CD4-positive, alpha-beta T cell treated with Interleukin-4 for 1 hour (primary cell): ENCODE results near the gene TTC29.
"Not testable (repeated sequence)": the region's sequence is repeated elsewhere in the genome, so short reads cannot be mapped to it uniquely, and the experiment has no call there.

Experiments used
- DNase-seq, 2 donors: peaks; one replicate each; pipeline ENCODE4 v3.0.0-alpha.2; 2020 to 2022

The TTC29 gene

DNA sequence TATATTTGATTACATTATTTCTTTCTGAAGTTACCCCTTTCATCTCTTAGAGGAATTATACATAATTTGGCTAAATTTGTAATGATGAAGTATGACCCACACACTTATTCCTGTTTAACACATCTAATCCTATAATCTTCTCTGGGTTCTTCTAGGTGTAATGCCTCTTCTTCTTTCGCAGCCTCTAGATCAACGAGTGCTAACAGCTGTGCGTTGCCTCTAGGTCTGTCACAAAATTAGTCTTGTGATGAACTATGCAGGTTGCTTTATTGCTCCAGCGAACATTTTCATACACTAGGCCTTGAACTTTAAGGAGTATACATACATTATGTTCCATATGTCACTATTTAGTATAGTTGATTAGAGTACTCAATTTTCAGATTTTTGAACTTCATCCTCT, 89.9 kb downstream of the TTC29 start:
- no peak for DNase-seq

DNA sequence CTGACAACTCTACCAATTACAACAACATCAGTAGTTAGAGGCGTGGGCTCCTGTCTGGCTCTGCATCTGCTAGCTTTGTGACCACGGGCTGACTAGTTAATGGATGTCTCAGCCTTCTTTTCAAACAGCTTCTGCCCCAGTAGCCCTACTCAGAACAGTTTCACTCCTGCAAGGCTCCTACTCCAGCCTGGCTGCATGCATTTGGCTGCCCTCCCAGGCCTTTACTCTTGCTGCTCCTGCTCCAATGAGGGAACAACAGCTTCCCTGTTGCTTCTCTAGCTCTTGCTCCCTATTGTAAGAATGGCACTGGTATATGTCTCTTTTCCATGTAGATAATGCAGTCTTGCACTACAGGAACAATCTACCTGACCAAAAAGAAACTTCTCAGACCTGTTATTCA, 93.3 kb downstream of the TTC29 start:
- no peak for DNase-seq

DNA sequence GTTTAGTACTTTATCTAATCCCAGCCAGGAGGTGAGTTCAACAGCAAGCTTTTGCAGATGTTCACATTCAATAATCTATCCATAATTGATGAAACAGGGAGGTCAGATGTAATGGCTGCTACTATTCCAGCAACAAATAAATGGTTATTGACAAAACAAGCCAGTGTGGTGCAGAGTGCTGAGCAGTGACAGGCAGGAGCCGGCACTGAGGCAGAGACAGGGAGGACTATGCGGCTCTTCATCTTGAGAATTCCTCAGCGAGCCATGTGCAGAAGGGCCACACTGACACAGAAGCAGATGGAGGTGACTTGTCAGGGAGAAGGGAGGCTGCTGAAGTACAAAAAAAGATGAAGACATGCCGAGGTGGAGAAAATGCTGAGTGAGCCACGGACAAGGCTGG, 98.3 kb downstream of the TTC29 start:
- DNase-seq = no peak

DNA sequence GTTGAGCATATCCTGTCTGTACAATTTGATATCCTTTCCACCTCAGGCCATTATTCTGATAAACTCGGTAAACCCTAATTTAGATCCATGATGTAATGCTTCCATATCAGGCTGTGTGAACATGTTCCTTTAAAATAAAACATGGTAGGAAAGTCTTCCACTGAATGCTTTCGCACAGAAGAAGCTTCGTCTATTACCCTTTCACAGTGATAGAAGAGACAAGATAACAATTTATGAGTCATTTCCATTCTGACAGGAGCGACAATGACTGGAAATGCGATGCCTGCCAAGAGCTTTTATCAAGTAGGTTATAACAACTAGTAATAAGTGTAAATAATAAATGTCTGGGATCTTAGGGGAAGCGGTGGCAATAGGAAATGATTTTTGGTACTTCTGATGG, 98.8 kb downstream of the TTC29 start:
- DNase-seq = no peak

DNA sequence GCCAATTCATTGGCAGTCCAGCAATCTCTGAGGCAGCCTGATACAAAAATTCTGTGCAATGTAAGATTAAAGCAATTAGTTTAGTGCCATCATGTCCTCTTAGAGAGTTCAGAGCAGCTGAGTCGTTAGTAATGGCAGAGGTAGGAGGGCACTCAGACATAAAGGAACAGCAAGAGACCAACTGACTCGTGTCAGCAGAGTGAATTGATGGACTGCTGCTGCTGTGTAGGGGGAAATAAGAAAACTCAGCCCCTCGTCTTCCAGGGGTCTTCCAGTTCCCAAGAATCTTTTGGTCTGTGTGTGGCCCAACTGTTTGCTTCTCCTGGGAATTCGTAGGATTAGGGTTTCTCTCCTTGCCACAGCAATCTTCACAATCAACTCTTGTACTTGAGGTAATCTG, 100.9 kb downstream of the TTC29 start:
- no peak for DNase-seq

DNA sequence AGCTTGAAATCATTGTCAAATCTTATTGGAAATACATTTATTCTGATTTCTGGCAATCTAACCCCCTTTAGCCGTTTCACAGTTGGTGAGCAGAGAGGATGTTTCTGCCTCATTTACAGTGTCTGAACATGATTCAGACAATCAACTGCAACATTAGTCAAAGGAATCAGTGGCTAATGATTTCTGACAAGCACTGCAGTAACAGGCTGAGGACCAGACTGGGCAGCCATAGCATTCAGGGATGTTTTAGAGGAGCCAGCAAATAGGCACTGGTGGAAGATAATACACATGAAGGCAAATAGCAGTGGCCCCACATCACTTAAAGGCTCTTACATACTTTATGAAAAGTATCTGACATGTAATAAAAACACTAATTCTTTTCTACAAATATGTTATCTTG, 102.8 kb downstream of the TTC29 start:
- no peak for DNase-seq

DNA sequence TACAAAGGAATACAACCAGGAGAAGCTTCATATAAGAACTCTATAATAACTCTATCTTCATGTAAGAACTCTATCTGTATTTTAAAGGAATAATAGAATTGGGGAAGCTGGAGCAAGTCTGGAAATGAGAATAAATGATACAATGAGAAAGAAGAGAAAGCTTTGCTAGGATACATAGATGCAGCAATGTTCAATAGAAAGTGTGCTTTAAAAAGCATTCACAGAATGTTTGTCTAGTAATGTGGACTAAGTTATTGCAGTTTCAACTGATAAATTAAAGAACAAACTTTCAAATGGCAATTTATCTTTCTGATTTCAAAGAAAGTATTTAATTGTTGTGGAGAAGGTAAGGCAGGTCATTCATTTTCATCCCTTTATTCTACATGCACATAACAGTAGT, 104.9 kb downstream of the TTC29 start:
- DNase-seq = no peak

DNA sequence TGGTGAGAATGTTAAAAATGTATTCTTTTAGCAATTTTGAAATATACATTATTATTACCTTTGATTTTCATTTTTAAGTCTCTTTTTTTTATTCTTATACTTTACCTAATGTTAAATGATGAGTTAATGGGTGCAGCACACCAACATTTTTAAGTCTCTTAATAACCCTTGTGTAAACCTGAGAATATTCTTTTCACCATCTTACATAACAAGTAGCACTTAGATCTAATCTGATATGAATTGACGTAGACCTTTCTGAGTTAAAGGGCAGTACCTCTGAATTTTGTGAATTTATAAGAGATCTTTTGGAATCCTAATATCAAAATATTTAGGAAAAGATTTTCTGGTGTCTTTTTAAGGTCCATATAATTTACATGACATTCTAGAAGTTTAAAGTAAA, 110.6 kb downstream of the TTC29 start:
- DNase-seq = no peak

DNA sequence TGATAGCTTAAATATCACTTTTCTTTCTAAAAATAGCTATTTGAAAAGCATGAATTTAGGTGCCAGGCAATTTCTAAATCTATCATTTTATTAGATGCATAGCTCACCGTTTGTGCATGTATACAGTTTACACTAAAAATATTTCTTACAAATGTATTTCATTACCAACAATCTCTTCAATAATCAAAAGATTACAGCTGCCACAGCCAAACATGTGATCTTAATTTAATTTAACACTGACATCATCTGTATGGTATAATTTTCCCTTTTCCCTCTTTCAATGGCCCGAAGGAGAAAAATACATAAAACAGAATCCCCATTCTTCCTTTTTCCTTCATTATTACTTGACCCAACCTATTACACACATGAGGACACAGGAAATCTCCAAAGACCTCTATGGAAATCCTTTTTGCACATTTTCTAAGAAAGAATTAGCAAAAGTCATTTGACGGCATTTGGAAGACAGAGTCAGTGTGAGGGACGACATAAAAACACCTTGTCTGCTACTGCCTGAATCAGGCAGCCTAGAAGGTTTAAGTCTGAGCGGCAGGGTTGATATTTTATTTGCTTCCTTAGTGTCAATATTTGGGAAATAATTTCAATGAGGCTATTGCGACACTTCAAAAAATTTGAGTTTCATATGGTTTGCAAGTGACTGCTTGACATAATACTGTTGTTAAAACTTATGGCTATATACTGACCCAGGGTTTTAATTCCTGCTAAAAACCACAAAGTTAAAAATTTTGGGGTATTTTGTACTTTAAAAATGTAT, 111.2 kb downstream of the TTC29 start:
- DNase-seq = no peak

DNA sequence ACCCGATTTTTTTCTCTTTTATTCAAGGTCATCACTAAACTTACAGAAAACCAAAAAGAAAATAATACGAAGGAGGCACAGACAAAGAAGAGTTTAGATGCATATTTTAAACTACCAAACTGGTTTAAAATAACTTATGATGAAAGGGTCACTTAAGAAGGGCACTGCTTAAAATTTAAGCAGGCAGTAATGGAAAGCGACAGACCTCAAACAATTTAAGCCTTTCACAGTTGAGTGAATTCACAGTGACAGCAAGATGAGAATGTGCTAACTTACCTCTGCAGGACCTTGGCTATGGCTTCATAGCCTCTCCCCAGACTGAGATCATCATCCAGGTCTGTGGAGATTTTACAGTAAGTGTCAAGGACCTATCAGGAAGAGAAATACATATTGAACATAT, 112.1 kb downstream of the TTC29 start:
- DNase-seq = no peak

DNA sequence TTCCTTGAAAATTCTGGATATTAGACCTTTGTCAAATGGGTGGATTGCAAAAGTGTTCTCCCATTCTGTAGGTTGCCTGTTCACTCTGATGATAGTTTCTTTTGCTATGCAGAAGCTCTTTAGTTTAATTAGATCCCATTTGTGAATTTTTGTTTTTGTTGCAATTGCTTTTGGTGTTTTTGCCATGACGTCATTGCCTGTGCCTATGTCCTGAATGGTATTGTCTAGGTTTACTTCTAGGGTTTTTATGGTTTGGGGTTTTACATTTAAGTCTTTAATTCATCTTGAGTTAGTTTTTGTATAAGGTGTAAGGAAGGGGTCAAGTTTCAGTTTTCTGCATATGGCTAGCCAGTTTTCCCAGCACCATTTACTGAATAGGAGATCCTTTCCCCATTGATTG, 122.7 kb downstream of the TTC29 start:
- DNase-seq = not testable (repeated sequence)

DNA sequence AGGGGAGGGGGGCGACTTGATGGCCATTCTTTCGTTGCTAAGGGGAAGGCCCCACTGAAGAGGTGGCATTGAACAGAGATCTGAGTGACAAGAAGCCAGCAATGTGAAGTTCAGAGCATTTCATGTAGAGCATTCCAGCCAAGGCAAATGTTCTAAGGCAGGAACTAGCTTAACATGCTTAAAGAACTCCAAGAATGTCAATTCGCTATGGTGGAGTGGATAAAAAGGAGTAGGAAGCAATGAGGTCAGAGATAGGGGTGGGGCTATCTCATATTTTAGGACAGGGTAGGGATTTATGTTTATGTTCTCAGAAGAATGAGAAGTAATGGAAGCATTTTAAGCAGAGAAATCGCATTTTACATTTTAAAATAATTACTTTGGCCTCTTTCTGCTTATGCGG, 130.9 kb downstream of the TTC29 start:
- no peak for DNase-seq

DNA sequence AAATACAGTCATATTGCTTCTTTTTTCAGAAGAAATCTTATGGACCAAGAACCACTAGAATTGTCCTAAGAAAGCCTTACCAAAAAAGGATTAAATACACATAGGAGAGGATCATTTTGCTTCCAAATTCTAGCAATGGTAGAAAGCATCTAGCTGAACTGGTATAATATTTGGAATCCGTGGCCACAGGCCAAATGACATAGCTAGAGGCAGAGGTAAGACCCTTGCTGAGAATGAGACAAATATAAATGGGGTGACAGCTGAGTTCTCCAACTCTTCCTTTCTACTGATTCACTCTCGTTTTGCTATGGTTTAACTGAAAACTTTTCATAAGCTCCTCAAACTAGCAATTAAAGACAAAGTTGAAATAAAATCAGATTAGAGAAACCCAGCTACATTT, 150.0 kb downstream of the TTC29 start:
- DNase-seq = no peak

DNA sequence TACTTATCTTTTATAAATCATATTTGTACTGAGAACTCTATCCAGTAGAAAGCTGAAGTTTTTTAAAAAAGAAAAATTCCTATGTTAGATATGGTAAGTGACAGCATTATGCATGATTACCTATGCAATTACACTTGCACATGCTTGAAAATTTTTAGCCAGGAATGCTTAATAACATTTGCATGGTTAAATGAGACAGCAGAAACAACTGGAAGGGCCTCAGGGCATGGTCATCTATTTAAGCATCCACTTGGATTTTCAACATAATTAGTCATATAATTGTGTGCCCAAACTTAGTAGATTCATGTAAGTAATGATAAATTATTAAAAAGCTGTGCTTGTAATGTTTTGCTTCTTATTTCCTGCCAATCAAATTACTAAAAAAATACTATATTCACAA, 151.9 kb downstream of the TTC29 start:
- DNase-seq = no peak

DNA sequence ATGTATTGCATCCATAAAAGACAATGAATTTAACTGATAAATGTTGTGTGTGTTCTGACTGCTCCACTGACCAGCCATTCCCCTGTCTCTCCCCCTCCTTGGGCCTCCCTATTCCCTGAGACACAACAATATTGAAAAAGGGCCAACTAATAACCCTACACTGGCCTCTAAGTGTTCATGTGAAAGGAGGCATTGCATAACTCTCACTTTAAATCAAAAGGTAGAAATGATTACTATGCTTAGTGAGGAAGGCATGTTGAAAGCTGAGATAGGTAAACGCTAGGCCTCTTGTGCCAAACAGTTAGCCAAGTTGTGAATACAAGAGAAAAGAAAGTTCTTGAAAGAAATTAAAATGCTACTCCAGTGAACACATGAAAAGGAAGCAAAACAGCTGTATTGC, 154.2 kb downstream of the TTC29 start:
- no peak for DNase-seq

DNA sequence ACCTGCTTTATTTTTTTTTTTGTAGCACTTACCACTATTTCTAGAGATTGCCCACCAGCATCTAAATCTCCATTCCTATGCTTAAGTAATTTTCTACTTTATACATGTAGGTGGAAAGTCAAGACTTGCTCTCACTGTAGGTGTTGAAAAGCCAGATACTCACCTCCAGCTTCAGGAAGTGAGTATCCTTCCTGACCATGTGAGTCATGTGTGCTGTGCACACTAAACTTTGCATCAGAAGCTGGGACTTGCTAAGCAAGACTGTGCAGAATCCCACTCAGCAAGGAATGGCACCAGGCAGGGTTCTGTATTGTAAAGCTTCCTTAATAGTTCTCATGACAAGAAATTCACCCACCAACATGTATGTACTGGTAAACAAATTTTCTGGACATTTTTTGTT, 155.1 kb downstream of the TTC29 start:
- no peak for DNase-seq

DNA sequence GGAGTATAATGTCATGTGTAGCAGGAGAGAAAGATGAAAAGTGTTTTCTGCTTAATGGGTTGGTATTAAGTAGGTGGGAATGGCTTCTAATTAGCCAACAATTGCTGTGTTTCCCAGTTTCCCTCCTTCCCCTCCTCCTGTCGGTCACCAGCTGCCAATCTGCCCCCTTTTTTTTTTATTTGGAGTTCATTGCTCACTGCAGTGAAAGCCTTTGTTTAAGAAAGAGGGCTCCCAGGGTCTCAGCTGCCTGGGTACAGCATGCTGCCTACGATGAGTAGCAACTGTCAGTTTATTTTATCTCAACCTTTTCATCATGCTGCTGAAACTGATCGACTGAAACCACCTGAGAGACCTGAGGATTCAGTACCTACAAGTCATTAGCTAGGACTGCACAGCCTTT, 157.9 kb downstream of the TTC29 start:
- no peak for DNase-seq

DNA sequence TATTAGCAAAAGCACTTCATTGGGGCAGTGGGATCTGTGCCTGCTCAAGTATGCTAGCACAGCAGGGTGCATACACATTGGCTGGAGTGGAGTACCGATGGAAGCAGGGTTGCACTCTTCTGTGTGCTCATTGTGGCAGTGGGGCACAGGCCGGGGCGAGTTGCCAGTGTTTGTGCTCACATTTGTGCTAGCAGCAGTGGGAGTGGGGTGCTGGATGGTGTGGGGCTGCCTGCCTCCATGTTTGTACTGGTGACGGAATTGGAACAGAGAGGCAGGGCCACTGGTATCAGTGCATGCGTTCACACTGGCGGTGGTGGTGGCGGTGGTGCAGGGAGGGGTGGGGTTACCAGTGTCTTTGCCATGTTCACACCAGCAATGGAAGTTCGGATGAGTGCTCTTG, 169.0 kb downstream of the TTC29 start:
- DNase-seq = no peak

DNA sequence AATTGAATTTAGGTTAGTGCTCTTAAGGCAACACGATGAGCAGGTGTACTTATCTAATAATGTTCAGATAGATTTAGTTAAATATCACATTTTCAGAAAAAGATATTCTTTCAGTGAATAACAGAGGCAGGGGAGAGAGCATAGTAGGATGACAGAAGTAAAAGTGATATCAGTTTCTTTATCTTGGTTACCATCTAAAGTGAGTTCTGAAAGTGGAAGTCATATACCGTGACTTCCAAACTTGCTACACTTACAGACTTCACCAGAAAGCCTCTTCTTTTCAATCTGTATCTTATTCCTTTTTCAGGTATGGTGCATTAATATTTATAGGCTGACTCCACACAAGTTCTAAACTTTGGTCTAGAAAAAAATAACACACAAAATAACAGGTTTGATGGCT, 182.1 kb downstream of the TTC29 start:
- DNase-seq = no peak

DNA sequence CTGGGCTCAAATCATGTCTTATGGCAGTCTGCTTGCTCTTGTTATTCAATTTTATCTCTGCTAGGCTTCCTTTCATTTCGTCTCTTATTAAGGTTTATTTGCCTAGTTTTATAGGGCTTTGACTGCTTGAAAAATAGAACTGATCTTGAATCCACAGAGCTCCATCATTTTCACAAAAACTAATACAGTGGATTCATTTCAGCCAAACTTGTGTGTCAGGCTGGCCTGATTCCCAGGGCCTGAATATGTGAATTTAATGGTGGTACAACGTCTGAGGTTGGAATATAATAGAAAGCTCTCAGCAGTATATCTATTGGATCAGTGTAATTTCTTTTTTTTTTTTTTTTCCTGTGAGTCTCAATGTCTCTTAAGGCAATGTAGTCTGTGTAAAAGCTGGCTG, 183.6 kb downstream of the TTC29 start:
- no peak for DNase-seq

DNA sequence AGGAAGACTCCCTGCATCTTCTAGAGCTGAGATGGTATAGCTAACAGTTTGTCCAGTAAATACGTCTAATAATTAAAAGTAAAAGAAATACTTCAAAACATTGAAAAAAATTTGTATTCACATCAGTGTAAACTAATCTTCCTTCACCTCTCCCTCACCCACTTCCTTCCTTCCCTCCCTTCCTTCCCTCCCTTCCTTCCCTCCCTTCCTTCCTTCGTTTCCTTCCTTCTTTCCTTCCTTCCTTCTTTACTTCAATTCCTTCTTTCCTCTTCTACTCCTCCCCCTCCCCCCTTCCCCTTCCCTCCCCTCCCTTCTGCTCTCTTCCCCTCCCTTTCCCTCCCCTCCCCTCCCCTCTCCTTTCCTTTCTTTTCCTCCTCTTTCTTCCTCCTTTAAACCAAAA, 203.2 kb downstream of the TTC29 start:
- no peak for DNase-seq

DNA sequence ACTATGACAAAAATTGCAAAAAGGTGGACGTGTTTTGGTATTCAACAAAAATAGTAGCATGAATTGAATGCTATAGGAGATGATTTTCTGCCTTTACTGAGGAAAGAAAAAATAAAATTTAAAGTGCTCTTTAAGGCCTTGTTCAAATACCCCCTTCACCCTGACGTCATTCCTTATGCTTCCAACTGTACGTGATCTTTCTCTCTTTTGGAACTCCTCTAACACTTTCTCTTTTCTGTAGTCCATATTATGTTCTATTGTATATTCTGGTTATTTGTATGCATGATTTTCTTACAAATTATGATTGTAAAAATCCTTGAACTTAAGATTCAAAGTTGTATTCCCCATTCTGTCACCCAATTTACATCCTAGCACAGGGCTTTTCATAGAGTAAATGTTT, 206.5 kb downstream of the TTC29 start:
- DNase-seq = no peak

DNA sequence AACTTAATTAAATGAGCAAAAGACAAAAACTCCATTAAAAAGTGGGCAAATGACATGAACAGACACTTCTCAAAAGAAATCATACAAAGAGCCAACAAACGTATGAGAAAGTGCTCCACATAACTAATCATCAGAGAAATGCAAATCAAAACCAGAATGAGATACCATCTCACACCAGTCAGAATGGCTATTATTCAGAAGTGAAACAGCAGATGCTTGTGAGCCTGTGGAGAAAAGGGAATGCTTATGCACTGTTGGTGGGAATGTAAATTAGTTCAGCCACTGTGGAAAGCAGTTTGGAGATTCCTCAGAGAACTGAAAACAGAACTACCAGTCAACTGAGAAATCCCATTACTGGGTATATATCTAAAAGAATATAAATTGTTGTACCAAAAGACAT, 222.1 kb downstream of the TTC29 start:
- not testable (repeated sequence) for DNase-seq

DNA sequence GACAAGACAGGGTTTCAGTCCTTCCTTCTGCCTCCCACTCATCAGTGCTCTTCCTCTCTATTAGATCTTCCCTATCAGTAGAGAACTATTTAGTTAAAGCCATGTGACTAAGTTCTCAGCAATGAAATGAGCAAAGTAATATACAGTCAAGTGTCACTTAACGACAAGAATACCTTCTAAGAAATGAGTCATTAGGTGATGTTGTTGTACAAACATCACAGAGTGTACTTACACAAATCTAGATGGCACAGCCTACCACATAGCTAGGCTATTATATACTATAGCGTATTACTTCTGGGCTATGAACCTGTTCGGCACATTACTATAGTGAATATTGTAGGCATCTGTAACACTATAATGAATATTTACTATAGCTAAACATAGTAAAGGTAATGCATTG, 235.7 kb downstream of the TTC29 start:
- no peak for DNase-seq

DNA sequence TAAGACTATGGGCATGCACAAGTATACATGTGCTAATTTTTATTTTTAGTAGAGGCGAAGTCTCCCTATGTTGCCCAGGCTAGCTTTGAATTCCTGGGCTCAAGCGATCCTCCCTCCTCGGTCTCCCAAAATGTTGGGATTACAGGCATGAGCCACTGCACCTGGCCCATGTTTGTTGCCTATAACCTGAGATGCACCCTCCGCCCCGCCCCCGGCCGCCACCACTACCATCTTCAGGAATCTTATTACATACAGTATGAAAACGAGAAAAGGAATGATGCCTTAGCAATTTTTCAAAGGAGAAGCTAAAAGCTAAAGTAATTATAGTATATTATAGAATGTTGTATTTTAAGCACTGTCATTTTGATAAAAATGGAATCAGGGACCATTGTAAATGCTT, 245.8 kb downstream of the TTC29 start:
- DNase-seq = no peak
